Measurements from ENCODE around the gene CLUH.

The CLUH gene, protein sequence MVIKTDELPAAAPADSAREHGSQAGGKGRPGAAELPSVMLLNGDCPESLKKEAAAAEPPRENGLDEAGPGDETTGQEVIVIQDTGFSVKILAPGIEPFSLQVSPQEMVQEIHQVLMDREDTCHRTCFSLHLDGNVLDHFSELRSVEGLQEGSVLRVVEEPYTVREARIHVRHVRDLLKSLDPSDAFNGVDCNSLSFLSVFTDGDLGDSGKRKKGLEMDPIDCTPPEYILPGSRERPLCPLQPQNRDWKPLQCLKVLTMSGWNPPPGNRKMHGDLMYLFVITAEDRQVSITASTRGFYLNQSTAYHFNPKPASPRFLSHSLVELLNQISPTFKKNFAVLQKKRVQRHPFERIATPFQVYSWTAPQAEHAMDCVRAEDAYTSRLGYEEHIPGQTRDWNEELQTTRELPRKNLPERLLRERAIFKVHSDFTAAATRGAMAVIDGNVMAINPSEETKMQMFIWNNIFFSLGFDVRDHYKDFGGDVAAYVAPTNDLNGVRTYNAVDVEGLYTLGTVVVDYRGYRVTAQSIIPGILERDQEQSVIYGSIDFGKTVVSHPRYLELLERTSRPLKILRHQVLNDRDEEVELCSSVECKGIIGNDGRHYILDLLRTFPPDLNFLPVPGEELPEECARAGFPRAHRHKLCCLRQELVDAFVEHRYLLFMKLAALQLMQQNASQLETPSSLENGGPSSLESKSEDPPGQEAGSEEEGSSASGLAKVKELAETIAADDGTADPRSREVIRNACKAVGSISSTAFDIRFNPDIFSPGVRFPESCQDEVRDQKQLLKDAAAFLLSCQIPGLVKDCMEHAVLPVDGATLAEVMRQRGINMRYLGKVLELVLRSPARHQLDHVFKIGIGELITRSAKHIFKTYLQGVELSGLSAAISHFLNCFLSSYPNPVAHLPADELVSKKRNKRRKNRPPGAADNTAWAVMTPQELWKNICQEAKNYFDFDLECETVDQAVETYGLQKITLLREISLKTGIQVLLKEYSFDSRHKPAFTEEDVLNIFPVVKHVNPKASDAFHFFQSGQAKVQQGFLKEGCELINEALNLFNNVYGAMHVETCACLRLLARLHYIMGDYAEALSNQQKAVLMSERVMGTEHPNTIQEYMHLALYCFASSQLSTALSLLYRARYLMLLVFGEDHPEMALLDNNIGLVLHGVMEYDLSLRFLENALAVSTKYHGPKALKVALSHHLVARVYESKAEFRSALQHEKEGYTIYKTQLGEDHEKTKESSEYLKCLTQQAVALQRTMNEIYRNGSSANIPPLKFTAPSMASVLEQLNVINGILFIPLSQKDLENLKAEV (N-terminal part only)

DNA sequence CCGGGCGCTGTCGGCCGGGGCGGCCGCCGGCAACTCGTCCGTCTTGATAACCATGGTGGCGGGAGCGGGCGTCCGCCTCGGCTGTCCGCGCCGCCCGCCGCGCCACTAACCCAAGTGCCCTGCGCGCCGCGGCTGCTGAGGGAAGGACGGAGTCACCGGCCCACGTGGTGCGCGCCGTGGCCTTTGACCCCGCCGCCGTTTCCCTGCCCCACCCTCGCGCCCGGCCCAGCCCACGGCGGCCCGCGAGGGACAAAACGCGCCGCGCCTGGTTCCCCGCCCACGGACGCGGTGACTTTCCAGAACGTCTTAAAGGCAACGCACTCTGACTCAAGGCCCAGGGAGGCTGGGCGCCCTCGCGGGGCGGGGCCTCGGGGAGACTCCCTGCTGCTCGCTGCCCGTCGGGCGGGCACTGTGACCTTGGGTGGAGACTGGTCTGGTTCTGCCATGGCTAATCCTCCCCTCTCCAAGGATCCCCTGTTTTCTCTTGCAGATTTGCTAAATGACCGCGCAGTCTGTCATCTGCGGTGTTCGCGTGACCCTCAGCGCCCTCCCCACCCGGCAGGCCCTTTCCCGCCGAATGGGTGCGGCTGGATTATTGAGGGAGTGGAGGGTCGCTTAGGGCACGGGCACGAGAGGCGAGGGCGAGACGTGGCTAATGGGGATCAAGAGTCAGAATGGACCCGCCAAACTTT is at the start of gene CLUH:
Gene CLUH (minus strand): TSS at position 157 of the 692 bp plus-strand sequence. CDS start 103 bp downstream, at position 54.
- DNase-seq (ENCODE audit: low read depth in 2 of 3, low spot score in 1 of 3) = peak; percentile 92 to 97 (median 95)

DNA sequence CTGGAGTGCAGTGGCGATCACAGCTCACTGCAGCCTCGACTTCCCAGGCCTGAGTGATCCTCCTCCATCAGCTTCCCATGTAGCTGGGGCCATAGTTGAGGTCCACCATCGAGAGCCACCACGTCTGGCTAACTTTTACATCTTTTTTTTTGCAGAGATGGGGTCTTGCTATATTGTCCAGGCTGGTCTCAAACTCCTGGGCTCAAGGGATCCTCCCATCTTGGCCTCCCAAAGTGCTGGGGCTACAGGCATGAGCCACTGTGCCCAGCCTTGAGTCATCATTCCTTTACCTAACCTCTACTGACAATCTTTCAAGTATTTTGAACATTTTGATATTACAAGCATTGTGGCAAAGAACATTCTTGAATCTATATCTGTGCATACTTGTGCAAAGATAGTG is 47.3 kb upstream of the CLUH start:
- DNase-seq (ENCODE audit: low read depth in 2 of 3, low spot score in 1 of 3) = no peak

DNA sequence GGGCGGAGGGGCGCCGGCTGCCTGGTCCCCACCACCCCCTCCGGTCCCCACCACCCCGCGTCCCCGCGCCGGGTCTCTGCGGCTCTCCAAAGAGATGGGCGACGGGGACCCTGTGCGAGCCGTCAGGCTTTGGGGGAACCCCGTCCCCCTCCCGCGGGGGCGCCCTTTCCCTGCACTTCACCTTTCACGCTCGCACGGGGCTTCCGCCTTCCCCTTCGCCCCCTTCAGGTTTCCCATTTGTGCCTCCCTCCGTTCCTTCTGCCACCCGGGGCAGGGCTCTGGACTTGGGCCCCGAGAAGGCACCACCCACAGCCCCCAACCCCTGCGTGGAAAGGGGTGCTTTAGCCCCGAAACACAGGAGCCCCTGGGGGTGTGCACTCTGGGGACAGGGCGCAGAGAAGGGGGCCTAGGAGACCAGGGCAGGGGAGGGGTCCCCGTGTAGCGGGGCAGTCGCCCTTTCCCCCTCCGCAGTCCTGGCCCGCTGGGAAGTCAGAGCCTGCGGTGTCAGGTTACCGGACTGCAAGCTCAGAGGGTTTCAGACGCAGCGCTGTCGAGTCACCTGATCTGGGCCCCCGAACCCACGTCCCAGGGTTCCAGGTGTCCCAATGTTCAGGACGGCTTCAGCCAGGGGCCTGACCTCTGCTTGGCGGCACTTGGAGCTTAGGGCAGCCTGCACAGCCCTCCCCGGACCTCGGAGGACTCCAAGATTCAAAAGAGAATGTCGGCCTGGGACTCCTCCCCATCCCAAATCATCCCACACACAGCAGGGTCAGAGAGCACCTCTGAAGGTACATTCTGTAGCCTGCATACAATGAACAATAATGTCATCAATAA is 44.5 kb upstream of the CLUH start:
- no peak for DNase-seq (ENCODE audit: low read depth in 2 of 3, low spot score in 1 of 3)

DNA sequence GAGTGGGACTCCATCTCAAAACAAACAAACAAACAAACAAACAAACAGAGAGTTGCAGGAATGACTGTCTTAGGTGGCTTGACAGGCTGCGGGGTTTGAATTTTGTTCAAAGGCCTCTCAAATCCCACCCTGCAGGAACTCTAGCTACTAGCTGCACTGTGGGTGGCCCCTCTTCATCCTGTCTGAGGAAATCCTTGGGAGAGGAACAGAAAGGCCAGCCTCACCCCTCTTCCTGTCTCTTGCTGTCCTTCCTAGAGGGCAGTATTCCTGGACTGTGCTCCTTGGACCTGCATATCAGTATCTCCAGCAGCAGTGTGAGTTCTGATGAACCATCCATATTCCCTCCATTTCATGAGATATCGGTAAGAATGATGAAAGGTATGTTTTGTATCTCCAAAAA is 39.9 kb upstream of the CLUH start:
- DNase-seq (ENCODE audit: low read depth in 2 of 3, low spot score in 1 of 3) = no peak

DNA sequence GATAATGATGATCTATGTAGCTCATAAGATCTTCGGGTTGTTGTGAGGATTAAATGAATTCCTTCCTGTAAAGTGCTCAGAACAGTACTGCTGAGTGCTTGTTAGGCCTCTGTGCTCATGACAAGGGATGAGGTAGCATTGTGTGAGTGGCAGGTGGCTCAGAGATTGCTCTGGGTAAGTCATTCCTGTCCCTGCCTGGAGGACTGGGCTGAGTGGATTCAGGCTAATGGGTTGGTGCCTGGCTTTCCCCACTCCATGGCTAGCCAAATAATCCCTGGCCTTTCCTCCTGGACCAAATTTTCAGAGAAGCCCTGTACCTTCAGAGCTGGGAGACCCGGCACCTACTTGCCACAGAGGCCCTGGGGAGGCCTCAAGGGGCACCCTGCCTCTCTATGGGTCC is 39.2 kb upstream of the CLUH start:
- no peak for DNase-seq (ENCODE audit: low read depth in 2 of 3, low spot score in 1 of 3)

DNA sequence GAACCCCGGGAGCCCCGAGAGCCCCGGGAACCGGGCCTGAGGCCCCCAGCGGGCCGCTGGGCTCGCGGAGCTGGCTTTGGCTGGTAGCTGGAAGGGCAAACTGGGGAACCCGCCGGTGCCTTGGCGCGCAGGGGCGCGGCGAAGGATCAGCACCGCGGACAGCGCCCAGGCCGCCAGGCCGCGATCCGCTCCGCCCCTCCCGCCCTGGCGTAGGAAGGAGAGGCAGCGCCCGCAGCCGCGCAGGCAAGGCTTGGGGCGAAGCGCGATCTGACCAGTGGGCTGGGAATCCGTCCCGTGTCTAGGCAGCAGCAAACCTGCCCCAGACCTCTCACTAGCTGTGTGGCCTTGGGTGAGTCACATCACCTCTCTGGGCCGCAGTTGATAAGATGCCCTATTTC is 38.2 kb upstream of the CLUH start:
- peak; percentile 34 to 62 (median 61) for DNase-seq (ENCODE audit: low read depth in 2 of 3, low spot score in 1 of 3)

DNA sequence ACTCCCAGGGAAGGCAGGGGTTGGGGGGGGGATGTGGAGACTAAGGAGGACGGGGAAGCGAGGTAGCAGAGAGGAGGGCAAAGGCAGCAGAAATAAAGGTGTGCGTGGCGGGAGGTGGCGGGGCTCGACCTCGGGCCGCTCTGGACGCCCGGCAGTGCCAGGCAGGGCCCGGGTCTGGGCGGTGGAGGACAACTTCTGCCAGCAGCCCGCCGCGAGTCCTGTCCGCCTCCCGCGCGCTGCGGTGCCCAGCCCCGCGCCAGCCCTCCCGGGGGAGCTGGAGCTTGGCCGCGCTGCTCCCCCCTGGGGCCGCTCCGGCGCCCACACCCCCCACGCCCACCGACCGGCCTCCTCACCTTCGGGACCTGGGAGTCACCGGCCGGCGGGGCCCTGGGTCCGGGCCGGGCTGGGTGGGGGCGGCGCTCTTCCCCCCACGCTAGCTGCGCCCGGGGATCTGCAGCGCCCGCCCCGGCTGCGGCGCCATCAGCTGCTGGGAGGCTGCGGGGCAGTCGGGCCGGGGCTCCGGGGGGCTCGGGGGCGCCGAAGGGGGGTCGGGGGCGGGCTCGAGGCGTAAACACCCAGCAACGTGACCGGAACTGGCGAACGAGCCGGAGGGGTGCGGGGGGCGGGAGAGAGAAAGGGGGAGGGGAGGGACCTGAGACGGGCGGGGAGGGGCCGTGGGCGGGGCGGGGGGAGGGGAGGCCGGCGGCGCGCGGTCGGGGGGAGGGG is 37.7 kb upstream of the CLUH start, which contains the start of gene CCDC92B:
Gene CCDC92B (minus strand): TSS at position 595 of the 726 bp plus-strand sequence. CDS start 14,507 bp downstream, outside the sequence.
- DNase-seq (ENCODE audit: low read depth in 2 of 3, low spot score in 1 of 3) = no peak

DNA sequence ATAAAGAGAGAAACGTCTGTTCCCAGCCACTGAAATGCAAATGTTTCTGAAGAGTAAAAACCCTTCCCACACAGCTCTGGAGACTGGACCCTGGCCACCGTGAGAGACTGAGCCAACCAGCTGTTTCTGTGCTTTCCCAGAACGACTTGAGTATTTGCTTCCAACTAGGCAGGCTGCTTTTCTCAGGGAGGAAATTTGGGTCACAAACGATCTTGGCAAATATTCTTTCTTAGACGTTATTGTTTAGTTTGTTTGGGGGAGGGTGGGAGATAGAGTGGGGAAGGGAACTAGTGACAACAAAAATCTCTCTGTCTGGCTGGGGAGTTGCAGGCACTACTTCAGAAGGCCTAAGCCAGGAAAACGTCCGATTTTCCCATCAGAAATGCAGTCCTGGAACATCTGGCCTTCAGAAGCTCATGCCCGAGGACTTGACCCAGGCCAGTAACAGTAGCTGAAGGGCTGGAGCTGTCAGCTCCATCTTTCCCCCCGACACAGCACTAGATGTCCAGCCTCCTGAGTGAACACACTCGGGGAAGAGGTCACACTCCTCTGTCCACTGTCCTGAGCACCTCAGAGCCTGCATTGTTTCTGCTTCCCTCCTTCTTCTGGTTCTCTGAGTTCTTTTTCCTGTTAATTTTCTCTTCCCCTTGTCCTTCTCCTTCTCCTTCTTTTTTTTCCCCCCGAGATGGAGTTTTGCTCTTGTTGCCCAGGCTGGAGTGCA is 33.9 kb upstream of the CLUH start:
- DNase-seq (ENCODE audit: low read depth in 2 of 3, low spot score in 1 of 3) = no peak

DNA sequence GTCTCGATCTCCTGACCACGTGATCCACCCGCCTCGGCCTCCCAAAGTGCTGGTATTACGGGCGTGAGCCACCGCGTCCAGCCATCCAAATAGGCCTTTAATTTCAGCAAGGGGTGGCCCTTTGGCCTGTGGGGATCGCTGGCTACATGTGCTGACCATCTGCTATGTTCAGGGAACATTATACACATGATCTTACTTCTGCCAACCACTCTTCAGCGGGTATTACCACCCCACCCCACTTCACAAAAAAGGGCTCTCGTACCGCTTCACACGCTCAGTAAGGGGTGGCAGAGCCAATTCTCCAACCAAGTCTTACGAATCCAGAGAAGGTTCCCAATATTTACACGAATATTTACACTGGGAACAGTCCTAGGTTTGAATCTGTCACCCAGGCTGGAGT is 26.1 kb upstream of the CLUH start:
- no peak for DNase-seq (ENCODE audit: low read depth in 2 of 3, low spot score in 1 of 3)

DNA sequence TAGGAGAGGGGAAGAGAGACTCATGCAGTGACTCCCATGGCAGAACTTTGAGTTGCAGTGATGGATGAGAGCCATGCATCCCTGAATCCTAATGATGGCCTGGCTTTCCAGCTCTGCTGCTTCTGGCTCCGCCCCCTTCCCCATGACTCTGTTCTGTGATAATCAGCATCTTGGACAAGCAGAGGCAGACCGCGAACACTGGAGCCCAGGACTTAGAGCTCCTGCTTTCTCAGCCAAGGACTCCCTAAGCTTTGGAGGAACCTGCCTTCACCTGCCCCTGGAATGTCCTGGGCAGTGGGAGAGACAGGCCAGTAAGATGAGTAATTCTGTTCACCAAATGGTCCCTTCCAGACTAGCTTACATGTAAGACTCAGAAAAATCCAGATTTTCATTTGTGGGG is 25.4 kb upstream of the CLUH start:
- no peak for DNase-seq (ENCODE audit: low read depth in 2 of 3, low spot score in 1 of 3)

DNA sequence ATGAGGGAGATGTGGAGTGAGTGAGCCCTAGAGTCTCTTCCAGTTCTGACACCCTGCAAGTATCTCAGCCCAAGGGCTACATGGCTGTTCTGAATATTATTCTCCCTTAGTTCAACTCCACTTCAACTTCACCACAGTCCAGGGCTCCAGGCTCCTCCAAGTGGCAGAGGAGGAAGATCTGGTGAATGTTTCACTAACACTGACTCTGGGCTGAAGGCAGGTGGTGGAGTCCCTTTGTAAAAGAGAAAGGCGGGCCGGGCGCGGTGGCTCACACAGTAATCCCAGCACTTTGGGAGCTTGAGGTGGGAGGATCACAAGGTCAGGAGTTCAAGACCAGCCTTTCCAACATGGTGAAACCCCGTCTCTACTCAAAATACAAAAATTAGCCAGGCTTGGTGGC is 24.3 kb upstream of the CLUH start:
- no peak for DNase-seq (ENCODE audit: low read depth in 2 of 3, low spot score in 1 of 3)

DNA sequence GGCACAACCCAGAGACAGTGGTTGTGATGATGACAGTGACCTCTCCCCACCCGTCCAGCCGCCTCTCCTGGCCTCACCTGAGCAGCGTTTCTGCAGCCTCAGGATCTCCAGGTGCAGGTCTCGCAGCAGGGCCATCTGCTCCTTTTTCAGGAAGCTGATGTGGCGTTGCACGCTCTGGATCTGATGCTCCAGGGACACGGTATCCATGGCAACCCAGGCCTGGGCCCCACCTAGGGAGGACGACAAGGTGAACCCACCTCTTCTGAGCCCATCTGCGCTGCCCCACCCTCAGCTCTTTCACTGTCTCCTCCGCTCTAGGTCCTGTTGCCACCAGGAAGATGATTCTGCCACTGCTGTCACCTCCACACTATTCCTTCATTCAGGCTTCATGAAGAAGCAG is 23.4 kb upstream of the CLUH start:
- DNase-seq (ENCODE audit: low read depth in 2 of 3, low spot score in 1 of 3) = no peak

DNA sequence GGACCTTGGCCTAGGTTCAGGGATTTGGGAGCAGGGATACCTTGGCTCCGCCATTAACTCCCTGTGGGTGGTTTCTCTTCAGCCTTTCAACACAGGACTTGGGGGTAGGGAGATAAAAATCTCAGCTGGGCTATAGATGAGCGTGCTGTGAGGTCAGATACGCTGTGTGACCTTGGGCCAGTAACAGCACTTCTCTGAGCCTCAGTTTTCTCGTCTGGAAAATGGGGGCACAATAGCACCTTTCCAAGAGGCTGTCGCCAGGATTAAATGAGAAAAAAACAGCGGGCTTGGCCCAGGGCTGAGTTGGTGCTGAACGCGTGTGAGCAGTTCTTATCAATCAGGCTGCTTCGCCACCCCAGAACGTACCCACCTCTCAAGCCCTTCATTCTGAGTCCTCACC is 20.2 kb upstream of the CLUH start:
- DNase-seq (ENCODE audit: low read depth in 2 of 3, low spot score in 1 of 3) = no peak

DNA sequence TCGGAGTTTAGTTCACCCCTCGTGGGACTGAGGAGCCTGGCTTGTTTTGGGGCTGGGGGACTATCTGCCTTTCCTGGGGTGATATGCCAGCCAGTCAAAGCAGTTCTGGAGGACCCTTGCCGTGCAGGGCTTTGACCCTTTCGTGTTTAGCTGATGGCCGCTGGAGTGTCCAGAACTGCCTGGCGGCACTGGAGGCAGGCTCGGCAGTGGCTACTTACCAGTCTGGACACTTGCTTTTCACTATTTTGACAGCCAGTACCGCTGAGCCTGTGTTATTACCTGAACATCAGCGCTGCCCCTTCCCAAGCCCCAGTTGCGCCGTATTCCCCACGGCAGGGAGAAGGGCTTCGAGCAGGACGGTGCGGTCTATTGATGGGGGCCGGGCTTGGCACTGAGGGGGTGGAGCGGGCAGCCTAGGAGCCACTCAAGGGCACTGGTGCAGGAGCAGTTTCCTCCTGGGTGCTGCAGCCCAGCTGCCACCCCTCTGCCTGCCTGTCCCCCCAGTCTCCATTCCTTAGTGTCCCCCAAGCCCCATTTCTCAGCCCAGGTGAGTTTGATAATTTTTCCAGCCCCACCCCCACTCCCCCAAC is 19.3 kb upstream of the CLUH start:
- DNase-seq (ENCODE audit: low read depth in 2 of 3, low spot score in 1 of 3) = no peak

DNA sequence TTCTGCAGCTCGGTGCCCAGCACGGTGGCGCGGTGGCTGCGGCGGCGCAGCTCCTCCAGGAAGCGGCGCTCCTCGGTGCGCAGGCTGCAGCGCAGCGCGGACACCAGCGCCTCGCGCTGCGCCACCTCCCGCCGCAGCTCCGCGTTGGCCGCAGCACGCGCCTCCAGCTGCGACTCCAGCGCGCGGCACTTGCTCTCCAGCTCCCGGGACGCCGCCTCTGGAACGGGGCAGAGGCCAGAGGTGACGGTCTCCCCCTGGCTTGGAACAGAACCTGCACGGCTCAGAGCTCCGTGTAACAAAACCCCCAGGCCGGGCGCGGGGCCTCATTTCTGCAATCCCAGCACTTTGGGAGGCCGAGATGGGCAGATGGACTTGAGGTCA is 13.2 kb upstream of the CLUH start:
- DNase-seq (ENCODE audit: low read depth in 2 of 3, low spot score in 1 of 3) = peak in 1 of 3 donors; percentile 29

DNA sequence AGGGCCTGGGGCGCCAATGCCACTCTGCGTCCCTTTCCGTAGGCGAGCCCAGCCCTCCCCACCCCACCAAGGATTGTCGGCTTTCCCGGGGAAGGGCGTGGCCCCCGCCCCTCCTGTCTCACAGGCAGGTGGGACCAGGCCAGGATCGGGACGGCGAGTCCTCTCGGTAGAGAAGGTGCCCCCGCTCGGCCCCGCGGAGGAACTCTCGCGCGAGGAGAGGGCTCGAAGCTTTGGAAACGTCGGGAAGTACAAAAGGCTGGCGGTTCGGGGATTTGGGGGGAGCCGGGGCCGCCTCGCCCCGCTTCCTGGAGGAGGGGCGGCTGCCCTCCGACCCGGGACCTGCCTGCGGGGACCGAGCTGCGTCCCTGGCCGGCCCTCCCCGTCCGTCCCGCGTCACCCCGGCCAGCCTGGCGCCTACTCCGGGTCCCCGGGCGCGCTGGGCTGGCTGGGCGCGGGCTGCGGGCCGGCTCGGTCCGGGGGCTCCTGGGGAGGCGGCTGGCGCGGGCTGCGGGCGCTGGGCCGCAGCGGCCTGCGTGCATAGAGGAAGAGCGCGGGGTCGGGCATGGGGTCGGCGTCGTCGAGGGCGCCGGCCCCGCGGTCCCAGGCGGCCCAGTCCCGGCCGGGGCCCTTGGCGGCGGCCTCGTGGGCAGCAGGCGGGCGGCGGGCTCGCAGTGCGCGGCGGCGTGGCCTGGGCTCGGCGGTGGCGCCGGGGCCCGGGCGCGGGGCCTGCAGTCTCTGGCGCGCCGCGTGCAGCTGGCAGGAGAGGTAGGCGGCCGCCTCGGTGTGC is 12.6 kb upstream of the CLUH start:
- DNase-seq (ENCODE audit: low read depth in 2 of 3, low spot score in 1 of 3) = no peak

DNA sequence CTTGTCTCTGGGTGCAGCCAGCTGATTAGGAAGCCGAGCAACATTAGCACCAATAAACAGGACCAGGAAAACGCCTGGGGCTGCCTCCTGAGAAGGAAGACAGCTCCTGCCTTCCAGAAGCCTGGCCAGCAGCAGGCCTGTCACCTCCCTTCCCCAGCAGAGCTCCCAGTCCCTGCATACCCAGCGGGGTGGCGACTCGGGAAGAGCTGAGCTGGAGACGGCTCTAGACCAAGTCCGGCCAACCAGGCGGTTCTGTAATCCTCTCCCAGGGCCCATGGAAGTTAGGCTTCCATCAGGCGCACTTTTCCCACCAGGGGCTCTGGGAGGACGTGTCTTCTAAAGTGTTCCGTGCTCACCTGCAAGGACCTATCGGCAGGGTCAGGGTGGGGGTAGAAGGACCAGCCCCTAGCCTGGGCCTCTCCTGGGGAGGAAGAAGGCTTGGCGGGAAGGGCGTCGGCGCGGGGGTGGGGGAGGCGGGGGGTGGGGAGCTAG is 12.0 kb upstream of the CLUH start:
- no peak for DNase-seq (ENCODE audit: low read depth in 2 of 3, low spot score in 1 of 3)
